Mesenchymal stem cell (in vitro differentiated cells and primary cell): ENCODE measurements around the gene ERCC1.

ENCODE experiments used
- DNase-seq: peaks from one replicate; pipeline ENCODE4 v3.0.0-alpha.2; 2013
- H2AFZ ChIP-seq: one replicate; pipeline ENCODE4 v1.6.1; 2013; ENCODE audit warnings: low read depth, mild to moderate bottlenecking, control low read depth, inconsistent platforms, low read length, moderate library complexity
- H2AK5ac ChIP-seq: 2 replicates; pipeline ENCODE4 v1.6.1; 2013; ENCODE audit warnings: low read length, moderate library complexity, mild to moderate bottlenecking, inconsistent platforms; ENCODE audit not compliant: severe bottlenecking
- H2BK120ac ChIP-seq: one replicate; pipeline ENCODE4 v1.6.1; 2013; ENCODE audit warnings: low read depth, mild to moderate bottlenecking, inconsistent platforms, low read length, moderate library complexity
- H2BK12ac ChIP-seq, 2 experiments: one replicate each; pipeline ENCODE4 v1.6.1; 2013; ENCODE audit warnings: inconsistent platforms in 2 of 2, low read length in 2 of 2, mild to moderate bottlenecking in 2 of 2, moderate library complexity in 2 of 2, control low read depth in 1 of 2
- H2BK15ac ChIP-seq: one replicate; pipeline ENCODE4 v1.6.1; 2013; ENCODE audit warnings: mild to moderate bottlenecking, low read depth, inconsistent platforms; ENCODE audit not compliant: poor library complexity, severe bottlenecking
- H2BK5ac ChIP-seq: 2 replicates; pipeline ENCODE4 v1.6.1; 2013; ENCODE audit warnings: low read depth, mild to moderate bottlenecking, low read length, control low read depth, inconsistent platforms; ENCODE audit not compliant: poor library complexity, severe bottlenecking
- H3K14ac ChIP-seq, 2 experiments: one replicate each; pipeline ENCODE4 v1.6.1; 2013; ENCODE audit warnings: inconsistent platforms in 2 of 2, low read length in 2 of 2, control low read depth in 1 of 2, mild to moderate bottlenecking in 1 of 2, moderate library complexity in 1 of 2
- H3K18ac ChIP-seq, 2 experiments: one replicate each; pipeline ENCODE4 v1.6.1; 2013; ENCODE audit warnings: inconsistent platforms in 2 of 2, low read length in 2 of 2, control low read depth in 1 of 2, low read depth in 1 of 2, mild to moderate bottlenecking in 1 of 2
- H3K23ac ChIP-seq, 2 experiments: one replicate each; pipeline ENCODE4 v1.6.1; 2013; ENCODE audit warnings: inconsistent platforms in 2 of 2, low read length in 2 of 2, mild to moderate bottlenecking in 2 of 2, moderate library complexity in 2 of 2, control low read depth in 1 of 2
- H3K27ac ChIP-seq: 2 replicates; pipeline ENCODE4 v1.5.1; 2013; ENCODE audit warnings: mild to moderate bottlenecking, moderate library complexity, low read length, control low read depth, inconsistent platforms; ENCODE audit not compliant: poor library complexity, severe bottlenecking
- H3K27me3 ChIP-seq, 2 experiments: 2 replicates each; pipeline versions ENCODE4 v1.6.1 to v1.7.0; 2013; ENCODE audit warnings: low read length in 2 of 2, mild to moderate bottlenecking in 2 of 2, moderate library complexity in 2 of 2, control low read depth in 1 of 2, inconsistent platforms in 1 of 2; ENCODE audit not compliant: control insufficient read depth in 1 of 2, insufficient read depth in 1 of 2
- H3K36me3 ChIP-seq, 2 experiments: 2 replicates each; pipeline versions ENCODE4 v1.6.1 to v1.7.0; 2013; ENCODE audit warnings: low read length in 2 of 2, control low read depth in 1 of 2, inconsistent platforms in 1 of 2, low read depth in 1 of 2, mild to moderate bottlenecking in 1 of 2; ENCODE audit not compliant: insufficient read depth in 2 of 2, control insufficient read depth in 1 of 2
- H3K4ac ChIP-seq, 2 experiments: one replicate each; pipeline ENCODE4 v1.6.1; 2013; ENCODE audit warnings: inconsistent platforms in 2 of 2, low read length in 2 of 2, mild to moderate bottlenecking in 2 of 2, moderate library complexity in 2 of 2, control low read depth in 1 of 2, low read depth in 1 of 2
- H3K4me1 ChIP-seq: 2 replicates; pipeline ENCODE4 v1.6.1; 2013; ENCODE audit warnings: low read depth, low read length, control low read depth; ENCODE audit not compliant: control insufficient read depth, insufficient read depth
- H3K4me2 ChIP-seq: 2 replicates; pipeline ENCODE4 v1.6.1; 2013; ENCODE audit warnings: low read length, mild to moderate bottlenecking, inconsistent platforms; ENCODE audit not compliant: poor library complexity, severe bottlenecking
- H3K4me3 ChIP-seq, 2 experiments: 2 replicates each; pipeline versions ENCODE4 v1.5.1 to v1.7.0; 2013; ENCODE audit warnings: low read length in 2 of 2, mild to moderate bottlenecking in 2 of 2, control low read depth in 1 of 2, low read depth in 1 of 2; ENCODE audit not compliant: insufficient read depth in 1 of 2
- H3K79me1 ChIP-seq: replicated peaks from 2 replicates; pipeline ENCODE4 v1.6.1; 2013; ENCODE audit warnings: mild to moderate bottlenecking, control low read depth, low read length, inconsistent platforms; ENCODE audit not compliant: poor library complexity, severe bottlenecking
- H3K9ac ChIP-seq: 2 replicates; pipeline ENCODE4 v1.7.0; 2013; ENCODE audit warnings: mild to moderate bottlenecking, low read length, moderate library complexity
- H3K9me3 ChIP-seq: 2 replicates; pipeline ENCODE4 v1.7.0; 2013; ENCODE audit warnings: mild to moderate bottlenecking, low read length; ENCODE audit not compliant: control insufficient read depth
- H4K8ac ChIP-seq: one replicate; pipeline ENCODE4 v1.6.1; 2013; ENCODE audit warnings: inconsistent platforms, mild to moderate bottlenecking, low read length, moderate library complexity
- H4K91ac ChIP-seq: one replicate; pipeline ENCODE4 v1.6.1; 2013; ENCODE audit warnings: mild to moderate bottlenecking, low read length, inconsistent platforms
- WGBS: methylation state at CpG from one replicate; pipeline ENCODE4 v1.1.7; 2013; ENCODE audit warnings: mixed read lengths; 5-methylcytosine and 5-hydroxymethylcytosine counted together

ERCC1 gene

DNA sequence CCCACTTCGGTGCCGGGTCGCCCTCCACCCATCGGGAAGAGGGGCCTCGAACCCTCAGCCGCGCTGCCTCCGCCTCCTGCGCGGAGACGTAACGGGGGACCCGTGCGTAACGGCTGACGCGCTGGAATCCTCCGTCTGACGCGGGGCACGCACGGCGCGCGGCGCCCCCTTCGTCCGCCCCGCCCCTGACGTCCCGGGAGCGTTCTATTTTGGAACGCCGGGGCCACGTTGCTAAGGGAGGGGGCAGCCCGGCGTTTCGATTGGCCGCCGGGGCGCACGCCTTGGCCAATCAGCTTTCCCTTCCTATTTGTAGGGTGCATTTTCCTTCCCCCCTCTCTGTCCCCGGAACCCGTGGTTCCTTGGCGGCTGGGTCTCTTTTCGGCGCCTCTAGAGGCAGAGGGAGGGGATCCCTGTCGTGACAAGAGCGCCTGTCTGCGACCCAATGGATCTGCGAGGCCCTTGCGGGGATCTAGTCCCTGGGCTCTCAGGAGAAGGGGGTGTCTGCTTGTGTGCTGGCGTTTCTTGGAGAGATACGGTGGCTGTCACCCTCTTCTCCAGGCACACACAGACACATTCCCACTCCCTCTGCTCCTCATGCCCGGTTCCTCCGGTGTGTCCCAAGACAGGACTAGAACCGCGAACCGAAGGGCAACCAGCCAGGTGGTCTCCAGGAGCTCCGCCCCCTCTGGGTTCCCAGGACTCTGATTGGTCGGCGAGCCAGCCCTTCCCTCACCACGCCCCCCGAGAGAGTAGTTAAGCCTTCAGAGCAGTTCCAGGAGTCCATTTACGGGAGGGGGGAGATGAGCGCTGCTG lies 45.6 kb upstream of the ERCC1 start:
- peak overlapping the region; percentile 60 for H2BK15ac ChIP-seq
- peak overlapping the region; percentile 99 for H3K9ac ChIP-seq
- peaks cover 2 to 11% of the 10 kb centered on the region in 2 experiments for H3K36me3 ChIP-seq
- H3K27me3 ChIP-seq: peaks cover 0 to 27% of the 10 kb centered on the region in 2 experiments
- H3K18ac ChIP-seq: peak overlapping the region; percentile 40 to 74
- no peaks in the 10 kb centered on the region for H3K9me3 ChIP-seq
- H3K27ac ChIP-seq: peak overlapping the region; percentile 71
- H4K8ac ChIP-seq: peak overlapping the region; percentile 13
- no peak overlapping the region for H2AK5ac ChIP-seq
- under 1% methylated on average over 55 of the region's 66 CpGs for WGBS
- H3K4me1 ChIP-seq: peaks cover 28% of the 10 kb centered on the region
- H3K4me2 ChIP-seq: peak overlapping the region; percentile 100
- peak overlapping the region; percentile 65 to 99 for H3K4me3 ChIP-seq
- peak; percentile 75 for DNase-seq
- peak overlapping the region in 1 of 2 experiments; percentile 38 for H3K4ac ChIP-seq
- no peak overlapping the region for H2BK120ac ChIP-seq
- peak overlapping the region; percentile 39 for H2BK5ac ChIP-seq
- no peak overlapping the region for H3K14ac ChIP-seq
- peak overlapping the region; percentile 87 for H2AFZ ChIP-seq
- H4K91ac ChIP-seq: peak overlapping the region; percentile 28
- H3K23ac ChIP-seq: no peak overlapping the region
- peak overlapping the region; percentile 34 to 44 for H2BK12ac ChIP-seq
- H3K79me1 ChIP-seq: no peaks in the 10 kb centered on the region

DNA sequence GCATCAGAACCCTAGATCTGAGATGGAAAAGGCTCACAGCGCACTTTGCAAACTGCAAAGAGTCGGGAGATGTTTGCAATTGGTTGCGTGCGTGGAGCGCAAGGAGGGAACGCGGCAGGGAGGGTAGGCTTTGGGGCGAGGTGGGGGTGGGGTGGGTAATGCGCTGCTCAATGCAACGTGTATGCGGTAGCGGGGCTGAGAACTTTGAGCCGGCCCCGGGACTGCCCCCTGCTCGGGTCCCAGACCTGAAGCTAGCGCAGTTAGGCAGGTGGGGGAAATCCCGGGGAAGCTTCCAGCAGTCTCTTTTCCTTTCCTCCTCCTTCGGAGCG lies 45.0 kb upstream of the ERCC1 start:
- peak overlapping the region in 1 of 2 experiments; percentile 44 for H2BK12ac ChIP-seq
- no peak overlapping the region for H3K27ac ChIP-seq
- H2BK5ac ChIP-seq: no peak overlapping the region
- H3K79me1 ChIP-seq: no peaks in the 10 kb centered on the region
- H3K14ac ChIP-seq: no peak overlapping the region
- 0% methylated on average over 18 of the region's 19 CpGs for WGBS
- peak overlapping the region; percentile 100 for H3K4me2 ChIP-seq
- H2BK15ac ChIP-seq: no peak overlapping the region
- no peaks in the 10 kb centered on the region for H3K9me3 ChIP-seq
- peaks cover 28% of the 10 kb centered on the region for H3K4me1 ChIP-seq
- H4K91ac ChIP-seq: peak overlapping the region; percentile 28
- peak overlapping the region in 1 of 2 experiments; percentile 38 for H3K4ac ChIP-seq
- peak overlapping the region; percentile 54 to 99 for H3K4me3 ChIP-seq
- H4K8ac ChIP-seq: peak overlapping the region; percentile 13
- H3K36me3 ChIP-seq: peaks cover 2 to 11% of the 10 kb centered on the region in 2 experiments
- H2AK5ac ChIP-seq: no peak overlapping the region
- DNase-seq: no peak
- H3K23ac ChIP-seq: no peak overlapping the region
- H3K9ac ChIP-seq: peak overlapping the region; percentile 99
- H3K18ac ChIP-seq: peak overlapping the region; percentile 40
- peak overlapping the region; percentile 15 for H2AFZ ChIP-seq
- no peak overlapping the region for H2BK120ac ChIP-seq
- H3K27me3 ChIP-seq: peaks cover 0 to 27% of the 10 kb centered on the region in 2 experiments

GRCh38 chr19:45468159-45468651 lies 44.5 kb upstream of the ERCC1 start:
- H3K27me3 ChIP-seq: peaks cover 0 to 23% of the 10 kb centered on the region in 2 experiments
- H3K79me1 ChIP-seq: no peaks in the 10 kb centered on the region
- 2% methylated on average over 31 of the region's 31 CpGs for WGBS
- no peak overlapping the region for H2BK12ac ChIP-seq
- no peak overlapping the region for H3K18ac ChIP-seq
- peak overlapping the region; percentile 54 to 99 for H3K4me3 ChIP-seq
- H2AFZ ChIP-seq: no peak overlapping the region
- H4K91ac ChIP-seq: no peak overlapping the region
- DNase-seq: no peak
- no peaks in the 10 kb centered on the region for H3K9me3 ChIP-seq
- peaks cover 2 to 11% of the 10 kb centered on the region in 2 experiments for H3K36me3 ChIP-seq
- H4K8ac ChIP-seq: no peak overlapping the region
- H3K4me2 ChIP-seq: peak overlapping the region; percentile 100
- H2BK5ac ChIP-seq: no peak overlapping the region
- no peak overlapping the region for H2BK15ac ChIP-seq
- H3K23ac ChIP-seq: peak overlapping the region in 1 of 2 experiments; percentile 66
- H3K4me1 ChIP-seq: peaks cover 28% of the 10 kb centered on the region
- H3K14ac ChIP-seq: no peak overlapping the region
- H3K9ac ChIP-seq: peak overlapping the region; percentile 99
- H3K27ac ChIP-seq: no peak overlapping the region
- no peak overlapping the region for H2AK5ac ChIP-seq
- no peak overlapping the region for H3K4ac ChIP-seq
- no peak overlapping the region for H2BK120ac ChIP-seq

DNA sequence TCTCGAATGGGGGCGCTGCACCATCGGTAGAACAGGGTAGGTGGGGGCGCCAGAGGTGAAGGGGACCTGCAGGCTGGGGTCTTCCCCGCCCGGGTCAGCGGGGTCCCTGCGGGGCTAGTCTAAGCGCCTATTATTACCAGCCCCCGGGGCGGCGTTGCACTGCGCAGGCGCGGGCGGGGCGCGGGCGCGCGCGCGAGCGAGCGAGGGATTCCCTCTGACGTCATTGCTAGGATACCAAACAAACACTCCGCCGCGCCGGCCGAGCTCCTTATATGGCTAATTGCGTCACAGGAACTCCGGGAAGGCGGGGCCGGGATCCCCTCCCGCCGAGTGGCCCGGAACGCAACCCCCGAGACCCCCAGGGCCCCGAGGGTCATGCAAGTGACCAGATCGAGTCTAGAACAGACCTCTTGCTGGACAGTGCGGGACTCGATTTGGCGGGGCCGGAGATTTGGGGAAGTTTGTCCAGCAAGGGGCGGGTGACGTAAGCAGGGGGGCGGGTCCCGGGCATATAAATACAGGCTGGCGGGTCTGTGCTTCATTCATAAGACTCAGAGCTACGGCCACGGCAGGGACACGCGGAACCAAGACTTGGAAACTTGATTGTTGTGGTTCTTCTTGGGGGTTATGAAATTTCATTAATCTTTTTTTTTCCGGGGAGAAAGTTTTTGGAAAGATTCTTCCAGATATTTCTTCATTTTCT lies 43.9 kb upstream of the ERCC1 start, which contains the start of gene FOSB:
Gene FOSB, plus strand, starts transcription at position 541 of the 703 bp plus-strand sequence. CDS start 591 bp downstream, outside the sequence.
- H4K91ac ChIP-seq: no peak within 1 kb of the TSS
- peak within 1 kb of the TSS; percentile 100 for H3K4me2 ChIP-seq
- H3K4me3 ChIP-seq: peak within 1 kb of the TSS; percentile 61 to 99
- H3K4me1 ChIP-seq: peaks cover 28% of the 10 kb centered on the region
- peak within 1 kb of the TSS; percentile 92 for H2AFZ ChIP-seq
- H3K4ac ChIP-seq: peak within 1 kb of the TSS in 1 of 2 experiments; percentile 38
- peaks cover 0 to 7% of the 10 kb centered on the region in 2 experiments for H3K36me3 ChIP-seq
- no peak within 1 kb of the TSS for H3K14ac ChIP-seq
- peak within 1 kb of the TSS; percentile 99 for H3K9ac ChIP-seq
- peak within 1 kb of the TSS; percentile 81 for H4K8ac ChIP-seq
- peak within 1 kb of the TSS in 1 of 2 experiments; percentile 44 for H2BK12ac ChIP-seq
- peak within 1 kb of the TSS; percentile 56 for H2BK15ac ChIP-seq
- H3K27me3 ChIP-seq: peaks cover 0 to 20% of the 10 kb centered on the region in 2 experiments
- DNase-seq: peak; percentile 95
- under 1% methylated on average over 44 of the region's 56 CpGs for WGBS
- no peaks in the 10 kb centered on the region for H3K9me3 ChIP-seq
- peak within 1 kb of the TSS in 1 of 2 experiments; percentile 66 for H3K23ac ChIP-seq
- no peak within 1 kb of the TSS for H2AK5ac ChIP-seq
- H2BK5ac ChIP-seq: no peak within 1 kb of the TSS
- H2BK120ac ChIP-seq: no peak within 1 kb of the TSS
- H3K27ac ChIP-seq: no peak within 1 kb of the TSS
- no peaks in the 10 kb centered on the region for H3K79me1 ChIP-seq
- H3K18ac ChIP-seq: peak within 1 kb of the TSS; percentile 40 to 60
